Measurements from ENCODE around the gene PSEN1. TPM values are rescaled to one million over a fixed set of nuclear protein-coding genes. Genes with fewer than 3 reads are reported as not detected.

Gene PSEN1
- polyA plus RNA-seq, 1 donor (not counting 4 experiments of a cell fraction or from before 2014, with no cell fraction given), result 32.6 TPM

DNA sequence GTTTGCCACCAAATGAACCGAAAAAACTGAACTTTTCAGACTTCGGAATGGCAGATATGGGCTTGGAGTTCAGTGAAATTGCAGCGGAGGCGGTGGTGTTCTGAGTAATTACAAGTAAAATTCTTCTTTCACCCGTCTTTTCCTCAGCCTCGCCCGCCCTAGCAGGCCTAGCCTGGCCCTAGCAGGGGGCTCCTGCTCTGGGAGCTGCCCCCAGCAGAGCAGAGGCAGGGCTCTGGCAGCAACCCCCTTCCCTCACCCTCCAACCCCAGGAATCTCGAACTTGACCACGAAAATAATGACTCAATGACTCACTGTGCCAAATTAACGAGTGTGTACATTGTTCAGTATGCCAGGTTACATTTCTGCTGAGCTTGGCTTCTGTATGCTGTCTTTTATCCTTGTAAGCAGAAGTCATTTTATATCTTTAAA, 102.1 kb downstream of the PSEN1 start:
- Histone ChIP-seq H4K20me1 (ENCODE audit: control insufficient read depth, extremely low read depth, insufficient read depth, low read length) (peaks cover 3% of the 10 kb centered on the region), H3K9me3 (ENCODE audit: control insufficient read depth, low read depth, low read length) (no peaks in the 10 kb centered on the region), H3K27me3 (ENCODE audit: control insufficient read depth, extremely low read depth, insufficient read depth, low read length) (peaks cover 67% of the 10 kb centered on the region), H2AFZ (ENCODE audit: control insufficient read depth, low read length) (peak overlapping the region; percentile 27), H3K4me2 (ENCODE audit: control insufficient read depth, extremely low read depth, insufficient read depth, low read depth, low read length) (peak overlapping the region; percentile 89), H3K4me1 (ENCODE audit: control insufficient read depth, extremely low read depth, insufficient read depth, low read length) (peaks cover 42% of the 10 kb centered on the region), H3K79me2 (ENCODE audit: control insufficient read depth, insufficient read depth, low read length) (no peaks in the 10 kb centered on the region), H3K9ac (ENCODE audit: control insufficient read depth, extremely low read depth, insufficient read depth, low read length) (peak overlapping the region; percentile 20), H3K36me3 (ENCODE audit: control insufficient read depth in 2 of 2, extremely low read depth in 1 of 2, insufficient read depth in 2 of 2, low read length in 2 of 2) (no peaks in the 10 kb centered on the region), H3K9me1 (ENCODE audit: control insufficient read depth, extremely low read depth, insufficient read depth, low read length) (peaks cover 3% of the 10 kb centered on the region), H3K4me3 (ENCODE audit: control insufficient read depth in 2 of 3, extremely low read depth in 1 of 3, insufficient read depth in 2 of 3, low read depth in 1 of 3, low read length in 3 of 3) (peak overlapping the region; percentile 43 to 56 (median 46)), H3K27ac (ENCODE audit: control insufficient read depth, insufficient read depth, low read length) (no peak overlapping the region)
- FAIRE-seq (peak; percentile 95), DNase-seq (ENCODE audit: low read depth, low spot score) (no peak)
- dilution Hi-C loops (cut with MboI; ENCODE audit: extremely low pct_ligation_motif_present, low sequenced_read_pairs), result no loop called here
- TF ChIP-seq, protein P1, sequence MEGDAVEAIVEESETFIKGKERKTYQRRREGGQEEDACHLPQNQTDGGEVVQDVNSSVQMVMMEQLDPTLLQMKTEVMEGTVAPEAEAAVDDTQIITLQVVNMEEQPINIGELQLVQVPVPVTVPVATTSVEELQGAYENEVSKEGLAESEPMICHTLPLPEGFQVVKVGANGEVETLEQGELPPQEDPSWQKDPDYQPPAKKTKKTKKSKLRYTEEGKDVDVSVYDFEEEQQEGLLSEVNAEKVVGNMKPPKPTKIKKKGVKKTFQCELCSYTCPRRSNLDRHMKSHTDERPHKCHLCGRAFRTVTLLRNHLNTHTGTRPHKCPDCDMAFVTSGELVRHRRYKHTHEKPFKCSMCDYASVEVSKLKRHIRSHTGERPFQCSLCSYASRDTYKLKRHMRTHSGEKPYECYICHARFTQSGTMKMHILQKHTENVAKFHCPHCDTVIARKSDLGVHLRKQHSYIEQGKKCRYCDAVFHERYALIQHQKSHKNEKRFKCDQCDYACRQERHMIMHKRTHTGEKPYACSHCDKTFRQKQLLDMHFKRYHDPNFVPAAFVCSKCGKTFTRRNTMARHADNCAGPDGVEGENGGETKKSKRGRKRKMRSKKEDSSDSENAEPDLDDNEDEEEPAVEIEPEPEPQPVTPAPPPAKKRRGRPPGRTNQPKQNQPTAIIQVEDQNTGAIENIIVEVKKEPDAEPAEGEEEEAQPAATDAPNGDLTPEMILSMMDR (optimal IDR thresholded peaks at IDR 0.05 in 1 of 3, IDR thresholded peaks at IDR 0.05 in 1 of 3, conservative IDR thresholded peaks at IDR 0.05 in 1 of 3; ENCODE audit: extremely low read depth in 1 of 3, insufficient read depth in 2 of 3, low read length in 3 of 3), result no peak
- TF ChIP-seq EZH2 (IDR thresholded peaks at IDR 0.05; ENCODE audit: low read length), result no peak

DNA sequence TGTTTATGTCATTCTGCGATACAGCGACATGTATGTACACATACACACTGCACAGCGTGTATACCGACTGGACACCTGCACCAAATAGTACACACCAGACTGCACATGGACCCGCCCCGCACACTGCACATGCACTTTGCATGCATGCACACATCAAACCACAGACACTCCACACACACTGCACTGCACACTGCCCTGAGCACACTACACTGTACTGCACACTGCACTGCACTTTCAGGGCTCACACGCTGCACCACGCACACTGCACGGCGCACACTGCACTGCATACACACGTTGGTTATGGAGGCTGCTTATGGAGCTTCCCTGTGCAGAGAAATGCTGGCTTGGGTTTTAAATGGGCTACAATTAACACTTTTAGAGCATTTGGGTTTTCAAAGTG, 102.6 kb downstream of the PSEN1 start:
- H3K4me3 ChIP-seq (ENCODE audit: control insufficient read depth in 2 of 3, extremely low read depth in 1 of 3, insufficient read depth in 2 of 3, low read depth in 1 of 3, low read length in 3 of 3), result peak overlapping the region in 1 of 3 experiments; percentile 56
- peaks cover 3% of the 10 kb centered on the region for H4K20me1 ChIP-seq (ENCODE audit: control insufficient read depth, extremely low read depth, insufficient read depth, low read length)
- H3K27ac ChIP-seq (ENCODE audit: control insufficient read depth, insufficient read depth, low read length), result no peak overlapping the region
- DNase-seq (ENCODE audit: low read depth, low spot score) (no peak), FAIRE-seq (no peak)
- H3K27me3 ChIP-seq (ENCODE audit: control insufficient read depth, extremely low read depth, insufficient read depth, low read length), result peaks cover 62% of the 10 kb centered on the region
- no peaks in the 10 kb centered on the region for H3K79me2 ChIP-seq (ENCODE audit: control insufficient read depth, insufficient read depth, low read length)
- H3K36me3 ChIP-seq (ENCODE audit: control insufficient read depth in 2 of 2, extremely low read depth in 1 of 2, insufficient read depth in 2 of 2, low read length in 2 of 2), result no peaks in the 10 kb centered on the region
- no peak overlapping the region for H2AFZ ChIP-seq (ENCODE audit: control insufficient read depth, low read length)
- H3K9ac ChIP-seq (ENCODE audit: control insufficient read depth, extremely low read depth, insufficient read depth, low read length), result no peak overlapping the region
- H3K4me2 ChIP-seq (ENCODE audit: control insufficient read depth, extremely low read depth, insufficient read depth, low read depth, low read length), result peak overlapping the region; percentile 89
- H3K9me1 ChIP-seq (ENCODE audit: control insufficient read depth, extremely low read depth, insufficient read depth, low read length), result peaks cover 3% of the 10 kb centered on the region
- H3K9me3 ChIP-seq (ENCODE audit: control insufficient read depth, low read depth, low read length), result no peaks in the 10 kb centered on the region
- peaks cover 42% of the 10 kb centered on the region for H3K4me1 ChIP-seq (ENCODE audit: control insufficient read depth, extremely low read depth, insufficient read depth, low read length)
- dilution Hi-C loops (cut with MboI; ENCODE audit: extremely low pct_ligation_motif_present, low sequenced_read_pairs), result no loop called here
- TF ChIP-seq EZH2 (IDR thresholded peaks at IDR 0.05; ENCODE audit: low read length), result no peak
- TF ChIP-seq, protein P1 (optimal IDR thresholded peaks at IDR 0.05 in 1 of 3, IDR thresholded peaks at IDR 0.05 in 1 of 3, conservative IDR thresholded peaks at IDR 0.05 in 1 of 3; ENCODE audit: extremely low read depth in 1 of 3, insufficient read depth in 2 of 3, low read length in 3 of 3), result no peak
